HG02885 (cell line): ENCODE measurements around the gene RNPC3.
"Not testable (repeated sequence)": the region's sequence is repeated elsewhere in the genome, so short reads cannot be mapped to it uniquely, and the experiment has no call there.

ENCODE experiments used
- ATAC-seq: cut with Tn5 transposase; IDR thresholded peaks from one replicate; pipeline ENCODE4 v1.9.1; 2021; ENCODE audit warnings: mild to moderate bottlenecking; ENCODE audit not compliant: unreplicated experiment, poor library complexity

The RNPC3 gene

GRCh38 chr1:103547840-103548239 lies 22.3 kb downstream of the RNPC3 start:
- no peak for ATAC-seq

- no peak for ATAC-seq
These were observed 34.9 kb downstream of the RNPC3 start for GRCh38 chr1:103560427-103560826.

- not testable (repeated sequence) for ATAC-seq
These were observed 35.6 kb downstream of the RNPC3 start for GRCh38 chr1:103561124-103561523.

GRCh38 chr1:103561643-103562395 lies 36.3 kb downstream of the RNPC3 start:
- ATAC-seq: peak; percentile 94

- no peak for ATAC-seq
These were observed 37.6 kb downstream of the RNPC3 start for GRCh38 chr1:103563056-103563455.

GRCh38 chr1:103569493-103569892 lies 44.0 kb downstream of the RNPC3 start:
- ATAC-seq: no peak

- not testable (repeated sequence) for ATAC-seq
These were observed 45.8 kb downstream of the RNPC3 start, which contains the start of gene AMY2B for GRCh38 chr1:103571289-103571688. Gene AMY2B (plus strand): TSS chr1:103571589. CDS start chr1:103571603, 14 bp downstream.

GRCh38 chr1:103576065-103576464 lies 50.6 kb downstream of the RNPC3 start:
- ATAC-seq: peak; percentile 82

GRCh38 chr1:103576784-103577183 lies 51.3 kb downstream of the RNPC3 start:
- not testable (repeated sequence) for ATAC-seq

GRCh38 chr1:103582464-103582863 lies 57.0 kb downstream of the RNPC3 start:
- no peak for ATAC-seq

GRCh38 chr1:103583887-103584286 lies 58.4 kb downstream of the RNPC3 start:
- ATAC-seq: no peak

- no peak for ATAC-seq
These were observed 59.0 kb downstream of the RNPC3 start for GRCh38 chr1:103584537-103584936.

- not testable (repeated sequence) for ATAC-seq
These were observed 77.2 kb downstream of the RNPC3 start for GRCh38 chr1:103602740-103603139.
